ENCODE data around the gene CACNA1S.
A peak's percentile ranks its signal among the peaks of the same experiment; 100 is the strongest.

The CACNA1S gene

DNA sequence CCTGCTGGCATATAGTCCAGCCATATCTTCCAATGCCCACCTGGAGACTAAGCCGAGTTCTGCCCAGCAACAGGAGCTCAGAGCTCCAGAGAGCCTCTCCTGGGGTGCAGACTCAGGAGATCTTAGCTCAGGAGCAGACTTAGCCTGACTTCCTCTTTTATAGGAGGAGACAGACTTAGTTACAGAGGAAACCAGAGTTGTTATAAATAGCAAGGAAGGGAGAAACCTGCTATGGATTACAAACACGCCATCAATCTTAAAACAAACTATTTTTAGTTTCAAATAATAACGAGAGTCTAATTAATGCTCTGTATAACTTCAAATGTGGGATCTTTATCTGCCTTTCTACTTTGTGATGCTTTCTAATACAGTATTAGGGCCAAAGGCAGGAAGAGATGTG lies 85.4 kb downstream of the CACNA1S start:
- no peak for DNase-seq (ENCODE audit: low read depth)

DNA sequence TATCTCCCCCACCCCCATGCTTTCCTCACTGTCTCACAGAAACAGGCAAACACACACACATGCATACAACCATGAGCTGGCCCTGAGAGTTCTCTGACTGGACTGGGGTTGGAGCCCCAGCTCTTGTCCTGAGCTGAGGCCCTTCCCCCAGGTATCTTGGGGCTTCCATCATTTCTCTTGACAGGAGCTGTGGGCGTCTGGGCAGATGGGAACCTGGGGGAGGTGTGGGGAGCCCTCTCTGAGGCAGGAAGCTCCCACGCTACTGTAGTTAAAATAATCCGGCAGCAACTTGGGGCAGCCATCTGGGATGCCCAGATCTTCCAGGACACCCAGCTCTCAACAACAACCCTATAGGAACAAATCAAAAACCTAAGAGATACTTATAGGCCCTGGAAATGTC lies 86.0 kb downstream of the CACNA1S start:
- no peak for DNase-seq (ENCODE audit: low read depth)

GRCh38 chr1:201025571-201026002 lies 86.6 kb downstream of the CACNA1S start:
- peak; percentile 39 for DNase-seq (ENCODE audit: low read depth)

- no peak for DNase-seq (ENCODE audit: low read depth)
These were observed 87.6 kb downstream of the CACNA1S start for GRCh38 chr1:201024625-201024998.

GRCh38 chr1:201023920-201024624 lies 88.2 kb downstream of the CACNA1S start:
- DNase-seq (ENCODE audit: low read depth) = no peak

GRCh38 chr1:201023517-201023902 lies 88.7 kb downstream of the CACNA1S start, which contains the start of gene KIF21B:
Gene KIF21B, minus strand, starts transcription at chr1:201023714. Its CDS starts 331 bp downstream, at chr1:201023383.
- DNase-seq (ENCODE audit: low read depth) = peak; percentile 46

GRCh38 chr1:201022820-201023516 lies 89.3 kb downstream of the CACNA1S start:
- peak; percentile 45 for DNase-seq (ENCODE audit: low read depth)

DNA sequence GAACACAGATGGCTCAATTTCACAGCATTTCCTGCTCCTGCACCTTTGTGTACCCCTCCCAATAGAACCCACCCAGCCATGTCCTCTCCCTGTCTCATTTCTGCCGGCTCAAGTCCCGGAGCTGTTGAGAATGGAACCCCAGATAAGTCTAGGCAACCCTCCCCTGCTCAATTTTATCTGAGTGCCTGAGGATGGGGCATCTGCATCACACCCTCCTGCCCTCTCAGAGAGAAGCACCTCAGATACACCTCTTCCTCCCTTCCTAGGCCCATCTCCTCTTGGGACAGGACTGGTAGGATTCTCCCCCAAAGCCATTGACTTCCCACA lies 89.8 kb downstream of the CACNA1S start:
- no peak for DNase-seq (ENCODE audit: low read depth)

- no peak for DNase-seq (ENCODE audit: low read depth)
These were observed 90.4 kb downstream of the CACNA1S start for GRCh38 chr1:201021630-201022492.

DNA sequence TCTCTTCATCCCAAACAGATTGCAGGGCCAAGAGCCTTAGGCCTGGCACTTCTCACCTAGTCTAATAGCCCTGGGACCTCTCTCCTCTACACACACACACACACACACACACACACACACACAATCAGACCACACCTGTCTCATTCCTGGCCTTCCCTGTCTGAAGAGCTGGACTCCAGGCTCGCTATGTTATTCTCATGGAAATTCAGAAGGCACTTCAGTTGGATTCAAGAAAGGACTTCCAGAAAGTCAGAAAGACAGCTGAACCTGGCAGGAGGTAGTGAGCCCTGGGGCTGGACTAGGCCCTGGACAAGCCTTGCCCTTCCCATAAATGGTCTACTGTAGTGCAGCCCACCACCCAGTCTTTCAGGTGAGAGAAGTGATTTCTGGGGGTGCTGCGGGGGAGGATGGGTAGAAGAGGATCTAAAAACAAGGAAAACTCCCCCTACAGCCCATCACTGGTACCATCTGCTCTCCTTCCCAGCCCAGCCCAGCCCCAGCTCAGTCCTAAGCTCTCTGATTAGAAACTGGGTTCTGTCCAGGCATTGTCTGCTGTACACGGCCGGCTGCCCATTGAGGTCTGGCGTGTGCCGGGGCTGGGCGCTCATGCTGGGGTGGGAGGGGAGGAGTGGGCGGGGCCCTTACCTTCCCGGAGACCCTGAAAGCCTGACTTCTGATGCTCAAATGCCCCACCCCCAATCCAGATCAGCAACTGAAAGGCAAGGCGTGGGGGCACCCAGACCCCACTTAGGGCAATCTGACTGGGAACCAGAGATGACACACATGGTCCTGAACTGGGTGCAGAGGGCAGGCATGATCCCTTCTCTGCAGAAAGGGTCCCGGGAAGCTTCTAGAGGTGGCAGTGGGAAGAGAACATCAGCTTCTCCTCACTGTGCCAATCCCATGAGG lies 91.3 kb downstream of the CACNA1S start:
- DNase-seq (ENCODE audit: low read depth) = peak; percentile 50

GRCh38 chr1:201020040-201020591 lies 92.1 kb downstream of the CACNA1S start:
- DNase-seq (ENCODE audit: low read depth) = no peak

GRCh38 chr1:201019321-201019977 lies 92.8 kb downstream of the CACNA1S start:
- peak; percentile 74 for DNase-seq (ENCODE audit: low read depth)

DNA sequence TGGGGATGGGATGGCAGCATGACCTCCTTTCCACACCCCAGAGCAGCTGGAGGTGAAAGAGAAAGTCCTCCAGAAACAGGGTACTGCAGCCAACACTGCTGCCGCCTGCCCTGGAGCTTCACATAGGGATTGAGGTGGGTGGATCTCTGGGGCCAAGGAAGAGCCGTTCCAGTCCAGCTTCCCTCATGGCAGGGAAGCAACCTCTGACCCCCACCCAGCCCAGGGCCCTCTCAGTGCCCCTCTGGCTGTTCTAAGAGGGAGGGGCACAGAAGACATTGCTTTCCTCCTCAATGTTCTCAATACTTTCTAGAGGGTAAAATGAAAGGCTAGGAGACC lies 94.4 kb downstream of the CACNA1S start:
- no peak for DNase-seq (ENCODE audit: low read depth)

GRCh38 chr1:201016943-201017827 lies 95.0 kb downstream of the CACNA1S start:
- DNase-seq (ENCODE audit: low read depth) = no peak

- DNase-seq (ENCODE audit: low read depth) = peak; percentile 36
These were observed 96.0 kb downstream of the CACNA1S start for GRCh38 chr1:201016211-201016651.

GRCh38 chr1:201015551-201016091 lies 96.6 kb downstream of the CACNA1S start:
- peak; percentile 36 for DNase-seq (ENCODE audit: low read depth)

GRCh38 chr1:201014816-201015200 lies 97.4 kb downstream of the CACNA1S start:
- DNase-seq (ENCODE audit: low read depth) = peak; percentile 21

DNA sequence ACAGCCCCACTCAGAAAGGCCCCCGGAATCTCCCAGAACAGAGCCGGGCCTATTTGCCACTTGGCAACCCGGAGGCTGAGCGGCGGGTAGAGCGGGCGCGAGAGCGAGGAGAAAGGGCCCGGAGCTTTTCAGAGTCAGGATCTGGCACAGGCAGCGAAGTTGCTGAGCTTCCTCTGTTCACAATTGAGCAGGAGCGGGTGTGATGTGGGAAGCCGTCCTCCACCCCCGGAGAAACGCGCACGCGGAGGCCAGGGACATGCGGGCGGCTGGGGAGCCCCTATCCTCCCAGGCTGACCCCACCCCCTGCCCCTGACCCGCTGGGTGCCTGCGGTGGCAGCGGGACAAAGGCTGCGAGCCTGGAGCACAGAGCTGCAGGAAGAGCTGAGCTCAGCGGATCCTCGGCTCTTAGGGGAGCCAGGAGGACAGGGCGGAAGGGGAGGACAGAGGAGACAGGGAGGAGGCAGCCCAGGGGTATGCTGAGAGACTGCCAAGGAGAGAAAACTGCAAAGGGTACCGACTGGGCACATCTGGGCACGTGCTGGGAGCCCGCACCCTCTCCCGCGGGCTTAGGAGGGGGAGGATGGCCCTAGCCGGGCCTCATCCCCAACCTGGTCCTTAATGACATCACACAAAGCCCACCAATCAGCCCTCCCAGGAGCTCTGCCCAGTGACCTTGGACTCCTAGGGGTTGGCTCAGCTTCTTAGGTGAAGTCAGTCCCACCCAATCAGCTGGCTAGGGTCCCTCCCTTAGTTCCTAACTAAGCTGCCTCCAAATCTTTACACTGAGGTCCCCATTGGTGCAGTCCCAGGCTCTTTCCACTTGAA lies 98.0 kb downstream of the CACNA1S start:
- DNase-seq (ENCODE audit: low read depth) = no peak

GRCh38 chr1:201013031-201013485 lies 99.2 kb downstream of the CACNA1S start:
- DNase-seq (ENCODE audit: low read depth) = no peak
